AG08396 (cell line): ENCODE data around the gene PARP2.
A peak's percentile ranks its signal among the peaks of the same experiment; 100 is the strongest.
"Not testable (repeated sequence)": the region's sequence is repeated elsewhere in the genome, so short reads cannot be mapped to it uniquely, and the experiment has no call there.

Experiments
- DNase-seq: peaks from one replicate; pipeline ENCODE4 v3.0.0; 2012; ENCODE audit warnings: low spot score, mixed read lengths

The PARP2 gene, protein sequence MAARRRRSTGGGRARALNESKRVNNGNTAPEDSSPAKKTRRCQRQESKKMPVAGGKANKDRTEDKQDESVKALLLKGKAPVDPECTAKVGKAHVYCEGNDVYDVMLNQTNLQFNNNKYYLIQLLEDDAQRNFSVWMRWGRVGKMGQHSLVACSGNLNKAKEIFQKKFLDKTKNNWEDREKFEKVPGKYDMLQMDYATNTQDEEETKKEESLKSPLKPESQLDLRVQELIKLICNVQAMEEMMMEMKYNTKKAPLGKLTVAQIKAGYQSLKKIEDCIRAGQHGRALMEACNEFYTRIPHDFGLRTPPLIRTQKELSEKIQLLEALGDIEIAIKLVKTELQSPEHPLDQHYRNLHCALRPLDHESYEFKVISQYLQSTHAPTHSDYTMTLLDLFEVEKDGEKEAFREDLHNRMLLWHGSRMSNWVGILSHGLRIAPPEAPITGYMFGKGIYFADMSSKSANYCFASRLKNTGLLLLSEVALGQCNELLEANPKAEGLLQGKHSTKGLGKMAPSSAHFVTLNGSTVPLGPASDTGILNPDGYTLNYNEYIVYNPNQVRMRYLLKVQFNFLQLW

DNA sequence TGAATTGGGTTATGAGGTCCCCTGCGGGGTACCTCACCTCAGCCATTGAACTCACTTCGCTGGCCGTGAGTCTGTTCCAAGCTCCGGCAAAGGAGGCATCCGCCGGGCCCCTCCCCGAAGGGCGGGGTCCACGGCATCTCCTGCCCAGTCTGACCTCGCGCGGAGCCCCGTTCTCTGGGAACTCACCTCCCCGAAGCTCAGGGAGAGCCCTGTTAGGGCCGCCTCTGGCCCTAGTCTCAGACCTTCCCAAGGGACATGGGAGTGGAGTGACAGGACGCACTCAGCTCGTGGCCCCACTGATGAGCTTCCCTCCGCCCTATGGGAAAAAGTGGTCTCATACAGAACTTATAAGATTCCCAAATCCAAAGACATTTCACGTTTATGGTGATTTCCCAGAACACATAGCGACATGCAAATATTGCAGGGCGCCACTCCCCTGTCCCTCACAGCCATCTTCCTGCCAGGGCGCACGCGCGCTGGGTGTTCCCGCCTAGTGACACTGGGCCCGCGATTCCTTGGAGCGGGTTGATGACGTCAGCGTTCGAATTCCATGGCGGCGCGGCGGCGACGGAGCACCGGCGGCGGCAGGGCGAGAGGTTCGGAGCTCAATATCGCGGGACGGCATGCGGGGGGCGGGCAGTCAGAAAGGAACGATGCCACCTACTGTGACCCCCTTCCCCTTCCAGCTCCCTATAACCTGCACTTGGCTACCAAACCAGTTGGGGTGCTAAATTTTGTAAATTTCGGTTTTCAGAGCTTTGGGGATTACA lies at the start of gene PARP2:
TSS of gene PARP2 (plus strand) at position 544 of the 770 bp plus-strand sequence. CDS start at position 551, 7 bp downstream.
- DNase-seq, result peak; percentile 97

GRCh38 chr14:20294636-20295035 lies 48.8 kb upstream of the PARP2 start:
- no peak for DNase-seq

- no peak for DNase-seq
Observed at GRCh38 chr14:20295067-20295466, 48.4 kb upstream of the PARP2 start.

DNA sequence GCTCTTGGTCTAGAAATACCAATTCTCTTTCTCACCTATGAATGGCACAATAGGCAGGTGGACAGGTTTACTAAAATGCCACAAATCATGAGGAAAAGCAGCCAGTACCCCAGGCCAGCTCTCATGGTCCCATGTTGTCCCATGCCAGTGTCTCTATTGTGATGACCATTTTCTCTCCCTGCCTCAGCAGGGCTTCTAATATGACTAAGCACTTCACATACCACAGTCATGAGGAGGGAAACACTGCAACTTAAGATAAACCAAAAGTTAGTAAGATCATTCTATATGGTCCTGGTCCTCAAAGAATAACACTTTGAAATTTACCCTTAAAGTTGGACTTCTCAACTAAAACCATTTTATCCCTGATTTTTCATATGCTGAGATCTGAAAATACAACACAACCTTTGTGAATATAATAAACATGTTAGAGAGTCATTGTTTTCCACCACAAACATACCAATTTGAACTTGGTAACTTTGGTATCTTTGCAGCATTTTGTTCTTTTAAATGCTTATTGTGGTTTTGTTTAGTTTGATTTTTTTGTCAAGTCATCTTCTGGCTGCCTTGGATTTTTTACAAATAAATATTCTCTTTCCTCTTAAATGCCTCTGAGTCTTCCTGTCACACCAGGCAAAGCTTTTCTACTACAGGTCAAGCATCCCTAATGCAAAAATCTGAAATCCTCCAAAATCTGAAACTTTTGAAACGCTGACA lies 41.2 kb upstream of the PARP2 start:
- peak; percentile 56 for DNase-seq

- DNase-seq, result peak; percentile 89
Observed at GRCh38 chr14:20305265-20306078, 38.0 kb upstream of the PARP2 start, which contains the start of gene TTC5. TTC5 (minus strand) TSS chr14:20305951; CDS start chr14:20305937, 14 bp downstream.

DNA sequence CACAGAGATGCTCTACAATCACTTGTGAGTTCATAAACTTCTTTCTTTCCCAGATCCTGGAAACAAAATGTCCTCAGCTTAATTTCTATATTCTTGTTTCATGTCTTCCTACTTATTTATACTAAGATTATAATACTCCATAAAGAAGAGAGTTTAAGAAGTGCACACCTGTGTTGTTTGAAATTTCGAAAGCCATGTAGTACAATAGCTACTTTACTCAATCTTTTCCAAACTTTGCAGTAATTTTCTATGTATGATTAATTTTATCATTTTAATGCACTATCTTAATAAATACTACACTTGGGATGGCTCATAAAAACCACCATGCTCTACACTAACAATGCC lies 37.4 kb upstream of the PARP2 start:
- no peak for DNase-seq

- no peak for DNase-seq
Observed at GRCh38 chr14:20314026-20314425, 29.4 kb upstream of the PARP2 start.

- no peak for DNase-seq
Observed at GRCh38 chr14:20317720-20318119, 25.7 kb upstream of the PARP2 start.

DNA sequence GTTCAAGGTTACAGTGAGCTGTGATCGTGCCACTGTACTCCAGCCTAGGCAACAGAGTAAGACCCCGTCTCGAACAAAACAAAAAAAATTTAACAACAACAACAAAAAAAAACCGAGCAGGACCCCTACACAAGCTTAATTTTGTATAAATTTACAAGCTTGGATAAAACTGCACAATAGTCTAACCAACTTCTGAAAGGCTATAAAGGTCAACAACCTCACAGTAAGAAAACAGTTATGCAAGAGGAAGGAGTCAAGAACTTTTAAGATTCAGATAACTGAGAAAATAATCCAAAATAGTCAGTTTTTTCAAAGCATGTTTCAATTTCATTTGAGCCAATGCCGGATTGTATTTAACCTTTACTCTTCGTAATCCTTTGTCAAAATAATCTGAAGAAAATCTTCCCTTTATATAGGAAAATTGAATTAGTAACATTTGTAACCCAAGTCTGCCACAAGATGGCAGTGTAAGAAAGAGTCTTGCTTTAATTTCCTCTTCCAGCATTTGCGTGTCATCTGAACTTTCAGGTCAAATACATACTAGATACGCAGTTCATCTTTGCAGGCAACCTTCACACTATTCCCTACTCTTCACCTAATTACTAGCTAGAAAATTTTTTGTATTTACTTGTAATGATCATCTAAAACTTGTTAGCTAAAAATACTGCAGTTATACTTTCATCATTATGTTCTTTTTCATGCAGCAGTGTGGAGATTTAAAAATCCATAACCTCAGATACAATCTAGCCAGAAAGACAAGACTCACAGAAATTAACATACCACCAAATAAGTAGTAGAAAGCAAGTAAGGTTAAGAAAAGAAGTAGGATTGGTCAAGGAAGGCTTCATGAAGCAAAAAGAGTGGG lies 16.2 kb upstream of the PARP2 start:
- peak; percentile 47 for DNase-seq

- no peak for DNase-seq
Observed at GRCh38 chr14:20328705-20329104, 14.7 kb upstream of the PARP2 start.

GRCh38 chr14:20329355-20329754 lies 14.1 kb upstream of the PARP2 start:
- no peak for DNase-seq

DNA sequence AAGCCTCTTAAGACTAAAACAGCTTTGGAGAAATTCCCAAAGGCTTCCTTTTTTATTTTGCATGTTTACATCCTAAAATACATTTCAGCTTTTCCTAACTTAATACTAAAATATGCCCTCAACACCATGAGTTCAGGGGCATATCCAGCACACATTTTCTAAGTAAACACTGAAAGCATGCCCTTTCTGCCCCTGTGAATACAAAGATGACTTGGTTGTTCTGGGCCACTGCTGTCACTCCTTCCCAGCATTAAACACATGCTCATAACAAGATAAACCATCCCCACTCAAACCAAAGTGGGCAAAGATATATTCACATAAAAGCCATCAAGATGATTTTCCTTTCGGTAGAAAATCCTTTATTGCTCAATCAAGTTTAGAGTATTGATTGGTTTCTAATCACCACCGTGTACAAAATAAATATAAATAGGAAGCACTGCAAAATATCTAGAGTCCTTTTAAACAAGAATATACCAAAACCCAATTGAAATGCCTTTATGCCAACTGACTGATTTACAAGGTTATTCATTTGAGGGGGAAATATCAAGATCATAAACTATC lies 12.3 kb upstream of the PARP2 start:
- no peak for DNase-seq

- DNase-seq, result no peak
Observed at GRCh38 chr14:20332431-20332787, 11.0 kb upstream of the PARP2 start.

DNA sequence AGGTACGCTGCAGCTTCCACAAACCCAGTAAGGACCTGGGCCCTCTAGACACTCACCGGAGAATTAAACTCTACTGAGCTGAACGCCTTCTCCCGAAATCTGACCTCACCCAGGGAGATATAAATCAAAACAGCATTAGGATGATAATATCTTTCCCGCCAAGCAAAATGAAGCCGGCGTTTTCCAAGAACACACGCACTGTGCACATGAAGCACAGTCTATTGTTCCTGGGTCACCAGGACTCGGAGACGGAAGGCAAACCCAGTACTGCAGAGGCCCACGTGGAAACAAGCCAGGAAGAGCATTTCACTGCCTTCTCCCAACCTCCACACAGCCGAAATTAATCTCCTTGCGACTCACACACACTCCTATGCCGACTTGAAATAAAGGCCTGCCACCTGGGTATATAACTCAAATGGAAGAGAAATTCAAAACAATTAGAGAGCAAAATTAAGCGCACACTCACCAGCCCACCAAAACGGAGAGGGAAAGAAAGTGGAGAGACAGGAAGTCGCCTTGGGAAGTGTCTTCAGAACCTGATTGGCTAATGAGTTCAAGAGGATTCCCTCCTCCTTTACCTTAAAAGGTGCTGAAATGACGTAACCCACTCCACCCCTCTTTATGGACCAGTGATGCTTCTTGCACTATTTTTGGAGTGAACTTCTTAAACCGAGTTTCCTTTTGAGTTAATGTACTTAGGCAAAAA lies 10.5 kb upstream of the PARP2 start, which contains the start of gene CCNB1IP1:
TSS of gene CCNB1IP1 (minus strand) at position 492 of the 706 bp plus-strand sequence. CDS start 16,756 bp downstream, outside the sequence.
- DNase-seq, result peak; percentile 78

DNA sequence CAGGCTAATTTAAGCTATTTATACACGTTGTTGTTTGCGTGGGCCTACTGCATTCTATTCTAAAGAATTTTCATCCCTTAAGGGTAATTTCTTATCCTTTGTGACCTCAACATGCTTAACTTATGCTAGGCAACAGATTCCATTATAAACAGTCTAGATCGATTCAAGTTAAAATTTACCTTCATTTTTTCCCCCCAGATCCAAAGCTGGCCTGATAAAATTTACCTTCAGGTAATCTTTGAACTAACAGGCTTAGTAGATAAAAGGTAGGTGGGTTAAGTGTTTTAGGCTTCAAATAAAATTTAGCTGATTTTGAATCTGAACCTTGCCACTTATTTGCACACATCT lies 10.0 kb upstream of the PARP2 start:
- no peak for DNase-seq

DNA sequence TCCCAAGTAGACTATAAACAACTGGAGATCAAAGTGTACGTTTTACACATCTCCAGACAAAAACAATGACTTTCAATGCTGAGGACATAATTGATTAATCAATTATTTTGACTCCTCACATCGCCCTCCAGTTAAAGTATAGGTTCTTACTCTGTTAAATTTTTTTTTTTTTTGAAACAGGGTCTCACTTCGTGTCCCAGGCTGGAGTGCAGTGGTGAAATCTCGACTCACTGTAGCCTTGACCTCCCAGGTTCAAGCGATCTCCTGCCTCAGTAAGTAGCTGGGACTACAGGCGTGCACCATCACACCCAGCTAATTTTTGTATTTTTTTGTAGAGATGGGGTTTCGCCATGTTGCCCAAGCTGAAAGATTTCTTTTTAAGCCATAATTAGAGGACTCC lies 9.4 kb upstream of the PARP2 start:
- DNase-seq, result no peak

- DNase-seq, result not testable (repeated sequence)
Observed at GRCh38 chr14:20341032-20341431, 2.4 kb upstream of the PARP2 start.

DNA sequence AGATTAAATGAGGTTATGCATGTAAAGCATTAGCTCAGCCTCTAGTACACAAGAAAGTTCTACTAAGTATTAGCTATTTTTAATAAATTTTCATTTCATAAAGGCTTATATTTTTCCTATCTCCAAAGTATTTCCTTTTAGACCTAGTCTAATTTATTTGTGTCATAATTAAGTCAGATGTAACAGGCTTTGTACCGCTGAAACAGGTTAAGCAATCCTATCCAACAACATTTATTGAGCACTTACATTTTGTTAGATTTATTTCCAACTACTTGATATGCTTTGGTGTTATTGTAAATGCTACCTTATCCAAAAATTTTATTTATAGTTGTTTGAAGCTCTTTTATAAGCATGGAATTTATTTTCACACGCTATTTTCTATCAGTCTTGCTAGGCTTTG lies 1.8 kb upstream of the PARP2 start:
- no peak for DNase-seq

- no peak for DNase-seq
Observed at GRCh38 chr14:20343862-20344220, 406 bp downstream of the PARP2 start.

DNA sequence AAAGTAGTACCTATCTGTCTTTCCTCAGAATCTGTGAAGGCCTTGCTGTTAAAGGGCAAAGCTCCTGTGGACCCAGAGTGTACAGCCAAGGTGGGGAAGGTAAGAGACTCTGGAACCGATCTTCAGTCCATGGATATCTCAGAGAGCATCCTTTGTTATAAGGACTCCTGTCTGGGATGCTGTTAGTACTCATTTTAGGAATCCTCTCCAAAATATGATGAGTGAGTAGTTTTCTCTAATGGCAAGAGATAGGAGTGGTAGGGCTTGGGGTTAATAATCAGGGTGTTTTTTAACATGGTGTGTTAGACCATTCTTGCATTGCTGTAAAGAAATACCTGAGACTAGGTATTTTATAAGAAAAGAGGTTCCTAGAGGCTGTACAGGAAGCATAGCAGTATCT lies 1.9 kb downstream of the PARP2 start:
- no peak for DNase-seq
